Type B pancreatic cell (in vitro differentiated cells): ENCODE results near the gene TNNC1. TPM values are rescaled to one million over a fixed set of nuclear protein-coding genes. Genes with fewer than 3 reads are reported as not detected.

Experiments used
- DNase-seq: peaks from one replicate; pipeline ENCODE4 v3.0.0; 2021; ENCODE audit warnings: mixed read lengths; ENCODE audit not compliant: unreplicated experiment; ENCODE audit errors: extremely low spot score
- H3K27ac Mint-ChIP-seq: 2 replicates; pipeline ENCODE4 v1.8.0; 2021; ENCODE audit warnings: mild to moderate bottlenecking, mixed read lengths
- H3K27me3 Mint-ChIP-seq: 2 replicates; pipeline ENCODE4 v1.8.0; 2021; ENCODE audit warnings: mixed read lengths
- H3K36me3 Mint-ChIP-seq: 2 replicates; pipeline ENCODE4 v1.8.0; 2021; ENCODE audit warnings: mixed read lengths
- H3K4me1 Mint-ChIP-seq: one replicate; pipeline ENCODE4 v1.8.0; 2021; ENCODE audit warnings: mixed read lengths; ENCODE audit not compliant: unreplicated experiment
- H3K4me3 Mint-ChIP-seq: 2 replicates; pipeline ENCODE4 v1.8.0; 2021; ENCODE audit warnings: mild to moderate bottlenecking, mixed read lengths
- H3K9me3 Mint-ChIP-seq: 2 replicates; pipeline ENCODE4 v1.8.0; 2021; ENCODE audit warnings: mixed read lengths
- total RNA-seq: library from RNA; stranded (reverse); gene quantifications from 2 replicates; pipeline ENCODE4 v1.2.1, GENCODE V29; 2021; ENCODE audit warnings: low replicate concordance
- TF ChIP-seq, protein P1 (sequence below): fragments of 200-600 bp; sonication (generic); conservative IDR thresholded peaks from 2 replicates; pipeline ENCODE4 v1.5.0; 2021; ENCODE audit warnings: antibody characterized with exemption, mild to moderate bottlenecking

The TNNC1 gene
- total RNA-seq, 1 donor from 2014 or later = 6.6 TPM

DNA sequence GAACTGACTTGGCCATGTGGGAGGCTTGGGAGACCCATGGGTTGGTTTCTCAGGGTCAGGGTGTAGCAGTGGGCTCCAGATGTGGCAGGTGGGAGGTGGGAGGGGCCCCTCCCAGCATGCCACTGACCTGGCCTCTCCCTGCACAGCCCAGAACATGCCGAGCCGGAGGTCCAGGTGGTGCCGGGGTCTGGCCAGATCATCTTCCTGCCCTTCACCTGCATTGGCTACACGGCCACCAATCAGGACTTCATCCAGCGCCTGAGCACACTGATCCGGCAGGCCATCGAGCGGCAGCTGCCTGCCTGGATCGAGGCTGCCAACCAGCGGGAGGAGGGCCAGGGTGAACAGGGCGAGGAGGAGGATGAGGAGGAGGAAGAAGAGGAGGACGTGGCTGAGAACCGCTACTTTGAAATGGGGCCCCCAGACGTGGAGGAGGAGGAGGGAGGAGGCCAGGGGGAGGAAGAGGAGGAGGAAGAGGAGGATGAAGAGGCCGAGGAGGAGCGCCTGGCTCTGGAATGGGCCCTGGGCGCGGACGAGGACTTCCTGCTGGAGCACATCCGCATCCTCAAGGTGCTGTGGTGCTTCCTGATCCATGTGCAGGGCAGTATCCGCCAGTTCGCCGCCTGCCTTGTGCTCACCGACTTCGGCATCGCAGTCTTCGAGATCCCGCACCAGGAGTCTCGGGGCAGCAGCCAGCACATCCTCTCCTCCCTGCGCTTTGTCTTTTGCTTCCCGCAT lies 33.4 kb upstream of the TNNC1 start:
- Mint-ChIP-seq H3K4me1 (peaks cover 25% of the 10 kb centered on the region), H3K36me3 (peaks cover 3% of the 10 kb centered on the region), H3K27me3 (no peaks in the 10 kb centered on the region), H3K9me3 (no peaks in the 10 kb centered on the region), H3K4me3 (no peak overlapping the region), H3K27ac (no peak overlapping the region)
- no peak for DNase-seq
- TF ChIP-seq, protein P1, sequence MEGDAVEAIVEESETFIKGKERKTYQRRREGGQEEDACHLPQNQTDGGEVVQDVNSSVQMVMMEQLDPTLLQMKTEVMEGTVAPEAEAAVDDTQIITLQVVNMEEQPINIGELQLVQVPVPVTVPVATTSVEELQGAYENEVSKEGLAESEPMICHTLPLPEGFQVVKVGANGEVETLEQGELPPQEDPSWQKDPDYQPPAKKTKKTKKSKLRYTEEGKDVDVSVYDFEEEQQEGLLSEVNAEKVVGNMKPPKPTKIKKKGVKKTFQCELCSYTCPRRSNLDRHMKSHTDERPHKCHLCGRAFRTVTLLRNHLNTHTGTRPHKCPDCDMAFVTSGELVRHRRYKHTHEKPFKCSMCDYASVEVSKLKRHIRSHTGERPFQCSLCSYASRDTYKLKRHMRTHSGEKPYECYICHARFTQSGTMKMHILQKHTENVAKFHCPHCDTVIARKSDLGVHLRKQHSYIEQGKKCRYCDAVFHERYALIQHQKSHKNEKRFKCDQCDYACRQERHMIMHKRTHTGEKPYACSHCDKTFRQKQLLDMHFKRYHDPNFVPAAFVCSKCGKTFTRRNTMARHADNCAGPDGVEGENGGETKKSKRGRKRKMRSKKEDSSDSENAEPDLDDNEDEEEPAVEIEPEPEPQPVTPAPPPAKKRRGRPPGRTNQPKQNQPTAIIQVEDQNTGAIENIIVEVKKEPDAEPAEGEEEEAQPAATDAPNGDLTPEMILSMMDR = no peak

DNA sequence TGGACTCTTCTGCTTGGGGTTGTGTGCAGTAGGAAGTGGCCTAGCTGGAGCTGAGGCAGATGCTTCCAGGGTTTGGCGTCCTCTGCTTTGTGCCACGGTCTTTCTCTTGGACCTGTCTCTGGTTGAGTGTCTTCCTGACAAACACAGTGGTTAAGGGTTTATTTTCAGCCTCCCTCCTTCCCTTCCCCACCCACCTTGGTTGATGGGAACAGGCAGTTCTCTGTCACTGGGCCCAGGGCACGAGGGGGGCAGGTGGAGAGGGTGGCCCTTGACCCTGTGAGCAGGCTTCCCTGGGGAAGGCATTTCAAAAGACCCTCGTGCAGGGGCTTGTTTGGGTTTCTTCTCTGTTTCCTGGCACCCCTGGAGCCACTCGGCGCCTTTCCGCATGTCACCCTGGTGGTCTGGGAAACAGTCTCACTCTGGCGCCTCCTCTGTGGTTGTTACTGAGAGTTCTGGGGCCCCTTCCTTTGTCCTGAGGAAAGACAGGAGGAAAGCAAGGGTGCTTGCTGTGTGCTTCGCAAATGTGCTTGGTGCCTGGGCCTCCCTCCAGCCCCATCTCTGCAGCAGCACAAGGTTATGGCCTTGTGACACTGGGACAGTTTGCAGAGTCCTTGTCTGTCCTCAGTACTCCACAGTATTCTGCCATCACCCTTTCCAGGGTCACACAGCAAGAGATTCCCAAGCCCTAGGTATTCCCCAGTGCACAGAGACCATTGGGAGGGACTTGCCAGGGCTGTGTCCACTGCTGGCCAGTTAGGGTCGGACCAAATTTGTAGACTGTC lies 31.0 kb upstream of the TNNC1 start:
- Mint-ChIP-seq H3K27ac (no peak overlapping the region), H3K36me3 (peaks cover 13% of the 10 kb centered on the region)
- TF ChIP-seq, protein P1 = no peak

GRCh38 chr3:52483577-52484381 lies 29.9 kb upstream of the TNNC1 start:
- H3K27me3 Mint-ChIP-seq = no peaks in the 10 kb centered on the region
- H3K27ac Mint-ChIP-seq = peak overlapping the region; percentile 75
- peak overlapping the region; percentile 55 for H3K4me3 Mint-ChIP-seq
- H3K4me1 Mint-ChIP-seq = peaks cover 28% of the 10 kb centered on the region
- H3K9me3 Mint-ChIP-seq = no peaks in the 10 kb centered on the region
- TF ChIP-seq, protein P1 = no peak
- no peak for DNase-seq
- peaks cover 13% of the 10 kb centered on the region for H3K36me3 Mint-ChIP-seq

More for the DNA sequence above, 31.0 kb upstream of the TNNC1 start:
- H3K4me1 Mint-ChIP-seq = peaks cover 28% of the 10 kb centered on the region
- H3K4me3 Mint-ChIP-seq = no peak overlapping the region
- no peak for DNase-seq
- H3K9me3 Mint-ChIP-seq = no peaks in the 10 kb centered on the region
- H3K27me3 Mint-ChIP-seq = no peaks in the 10 kb centered on the region

DNA sequence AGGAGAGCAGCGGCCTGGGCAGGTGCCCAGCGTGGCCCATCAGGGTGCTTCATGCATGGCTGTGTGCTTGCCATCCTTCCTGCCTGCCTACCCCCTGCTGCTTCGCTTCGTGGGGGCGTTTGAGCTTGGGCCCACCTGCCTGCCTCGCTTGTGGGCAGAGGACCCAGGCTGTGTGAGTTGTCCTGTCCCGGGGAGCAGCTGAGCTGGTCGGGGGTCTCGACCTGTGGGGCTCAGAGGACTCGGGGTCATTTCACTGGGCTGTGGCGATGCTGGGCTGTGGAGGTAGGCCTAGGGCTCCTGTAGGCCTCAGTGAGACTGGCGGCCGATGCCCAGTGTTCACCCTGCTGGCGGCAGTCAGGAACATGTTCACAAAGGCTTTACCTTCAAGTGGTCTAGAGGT lies 29.2 kb upstream of the TNNC1 start:
- TF ChIP-seq, protein P1 = no peak
- Mint-ChIP-seq H3K27ac (peak overlapping the region; percentile 75), H3K4me1 (peaks cover 28% of the 10 kb centered on the region), H3K27me3 (no peaks in the 10 kb centered on the region), H3K9me3 (no peaks in the 10 kb centered on the region), H3K36me3 (peaks cover 16% of the 10 kb centered on the region), H3K4me3 (no peak overlapping the region)
- DNase-seq = no peak

GRCh38 chr3:52481819-52482521 lies 28.1 kb upstream of the TNNC1 start:
- no peaks in the 10 kb centered on the region for H3K9me3 Mint-ChIP-seq
- TF ChIP-seq, protein P1 = peak; percentile 66
- no peak overlapping the region for H3K27ac Mint-ChIP-seq
- H3K4me1 Mint-ChIP-seq = peaks cover 28% of the 10 kb centered on the region
- no peak for DNase-seq
- peaks cover 17% of the 10 kb centered on the region for H3K36me3 Mint-ChIP-seq
- H3K4me3 Mint-ChIP-seq = no peak overlapping the region
- no peaks in the 10 kb centered on the region for H3K27me3 Mint-ChIP-seq
